Right renal pelvis (tissue), 4 donors: ENCODE data around the gene RASL11B. TPM values are rescaled to one million over a fixed set of nuclear protein-coding genes. Genes with fewer than 3 reads are reported as not detected.
A peak's percentile ranks its signal among the peaks of the same experiment; 100 is the strongest.
"Not testable (repeated sequence)": the region's sequence is repeated elsewhere in the genome, so short reads cannot be mapped to it uniquely, and the experiment has no call there.

Source experiments
- DNase-seq, 4 donors: peaks; one replicate each; pipeline ENCODE4 v3.0.0-alpha.2; 2013; ENCODE audit warnings: low read depth in 4 of 4, low spot score in 3 of 4, missing footprints in 1 of 4
- polyA plus RNA-seq, 4 donors: library from polyadenylated mRNA; unstranded; fragments of 120-200 nt; gene quantifications; one replicate each; pipeline ENCODE4 v1.2.1, GENCODE V29; 2013; ENCODE audit not compliant: insufficient read length in 4 of 4

Gene RASL11B
- polyA plus RNA-seq = 10 to 100 TPM; 33.7 to 49.6 (median 46.0) TPM

GRCh38 chr4:52861879-52862616 is at the start of gene RASL11B:
Gene RASL11B (plus strand): TSS chr4:52862317. CDS start chr4:52862508, 191 bp downstream.
- DNase-seq = peak; percentile 68 to 80 (median 74)

GRCh38 chr4:52813546-52813945 is 48.6 kb upstream of the RASL11B start:
- DNase-seq = no peak

GRCh38 chr4:52822583-52822971 is 39.5 kb upstream of the RASL11B start:
- DNase-seq = no peak

- DNase-seq = no peak
Observed at GRCh38 chr4:52822972-52823701, 39.0 kb upstream of the RASL11B start.

- DNase-seq = no peak
Observed at GRCh38 chr4:52823702-52824092, 38.4 kb upstream of the RASL11B start.

GRCh38 chr4:52824270-52824602 is 37.9 kb upstream of the RASL11B start:
- no peak for DNase-seq

GRCh38 chr4:52824603-52825459 is 37.3 kb upstream of the RASL11B start:
- DNase-seq = peak; percentile 57 to 82 (median 74)

GRCh38 chr4:52825460-52826090 is 36.5 kb upstream of the RASL11B start:
- DNase-seq = no peak

- no peak for DNase-seq
Observed at GRCh38 chr4:52833941-52834525, 28.1 kb upstream of the RASL11B start.

- DNase-seq = not testable (repeated sequence)
Observed at GRCh38 chr4:52834641-52835456, 27.3 kb upstream of the RASL11B start.

- no peak for DNase-seq
Observed at GRCh38 chr4:52836120-52836519, 26.0 kb upstream of the RASL11B start.

- no peak for DNase-seq
Observed at GRCh38 chr4:52836678-52837077, 25.4 kb upstream of the RASL11B start.

- DNase-seq = no peak
Observed at GRCh38 chr4:52837716-52838558, 24.2 kb upstream of the RASL11B start.

GRCh38 chr4:52838729-52839586 is 23.2 kb upstream of the RASL11B start:
- no peak for DNase-seq

GRCh38 chr4:52840531-52841370 is 21.4 kb upstream of the RASL11B start:
- DNase-seq = no peak

GRCh38 chr4:52841682-52842456 is 20.2 kb upstream of the RASL11B start:
- no peak for DNase-seq
